ENCODE data around the gene SALL2. TPM values are rescaled to one million over a fixed set of nuclear protein-coding genes. Genes with fewer than 3 reads are reported as not detected.

SALL2 gene
- total and polyA plus RNA-seq, 10 of the 15 experiments (the other 5 are each of a cell fraction or from before 2014, with no cell fraction given) = 1.6 to 6.2 (median 2.1) TPM

DNA sequence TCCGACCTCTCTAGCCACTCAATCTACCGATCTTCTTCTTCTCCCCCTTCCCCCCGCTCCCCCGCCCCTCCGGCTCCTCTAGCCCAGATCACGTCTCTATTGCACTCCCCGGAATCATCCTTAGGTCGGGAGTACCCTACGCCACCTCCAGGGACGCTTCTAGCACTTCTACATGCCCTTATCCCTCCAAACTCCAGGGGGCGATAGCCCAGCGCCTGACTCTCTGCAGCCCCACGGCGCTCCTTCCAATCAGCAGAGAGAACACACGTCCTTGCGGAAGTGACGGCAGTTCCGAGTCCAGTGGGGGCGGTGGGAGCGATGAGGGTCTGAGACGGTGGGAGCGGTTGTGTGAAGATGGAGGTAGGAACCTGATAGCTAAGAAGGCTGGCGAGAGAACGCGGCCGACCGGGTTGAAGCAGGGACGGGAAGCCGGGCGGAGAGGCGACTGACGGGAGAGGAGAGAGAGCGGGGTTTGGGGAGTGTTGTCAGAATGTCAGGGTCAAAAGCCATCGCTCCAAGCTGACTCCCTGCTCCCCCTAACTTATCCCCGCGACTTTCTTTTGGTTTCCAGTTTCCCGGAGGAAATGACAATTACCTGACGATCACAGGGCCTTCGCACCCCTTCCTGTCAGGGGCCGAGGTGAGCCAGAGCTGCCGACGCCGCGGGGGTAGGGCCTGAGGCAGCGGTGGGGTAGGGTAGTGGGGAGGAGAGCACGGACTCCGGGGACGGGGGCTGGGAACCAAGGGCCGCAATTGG is 49.0 kb downstream of the SALL2 start, which contains the start of the genes RAB2B and TOX4 (continued):
- TF ChIP-seq, protein P1, sequence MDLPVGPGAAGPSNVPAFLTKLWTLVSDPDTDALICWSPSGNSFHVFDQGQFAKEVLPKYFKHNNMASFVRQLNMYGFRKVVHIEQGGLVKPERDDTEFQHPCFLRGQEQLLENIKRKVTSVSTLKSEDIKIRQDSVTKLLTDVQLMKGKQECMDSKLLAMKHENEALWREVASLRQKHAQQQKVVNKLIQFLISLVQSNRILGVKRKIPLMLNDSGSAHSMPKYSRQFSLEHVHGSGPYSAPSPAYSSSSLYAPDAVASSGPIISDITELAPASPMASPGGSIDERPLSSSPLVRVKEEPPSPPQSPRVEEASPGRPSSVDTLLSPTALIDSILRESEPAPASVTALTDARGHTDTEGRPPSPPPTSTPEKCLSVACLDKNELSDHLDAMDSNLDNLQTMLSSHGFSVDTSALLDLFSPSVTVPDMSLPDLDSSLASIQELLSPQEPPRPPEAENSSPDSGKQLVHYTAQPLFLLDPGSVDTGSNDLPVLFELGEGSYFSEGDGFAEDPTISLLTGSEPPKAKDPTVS (IDR thresholded peaks at IDR 0.05; ENCODE audit: low read depth, low read length) = no peak
- TF ChIP-seq EED (IDR thresholded peaks at IDR 0.05; ENCODE audit: low read depth) (no peak), EGR1 (IDR thresholded peaks at IDR 0.05; ENCODE audit: borderline replicate concordance in 1 of 2, low read depth in 2 of 2, low read length in 2 of 2) (peak; percentile 37 to 87), JUNB (IDR thresholded peaks at IDR 0.05) (no peak), BRCA1 (IDR thresholded peaks at IDR 0.05; ENCODE audit: low read depth, low read length) (no peak), NBN (IDR thresholded peaks at IDR 0.05) (peak; percentile 97), STAT1 (conservative IDR thresholded peaks at IDR 0.05) (no peak), RFX5 (IDR thresholded peaks at IDR 0.05; ENCODE audit: low read depth, low read length) (peak; percentile 71), STAT3 (IDR thresholded peaks at IDR 0.05; ENCODE audit: low read depth, low read length) (no peak), SIX5 (IDR thresholded peaks at IDR 0.05; ENCODE audit: low read depth, low read length, severe bottlenecking) (peak; percentile 43), ZNF274 (IDR thresholded peaks at IDR 0.05; ENCODE audit: insufficient read depth, insufficient read length) (no peak), RB1 (IDR thresholded peaks at IDR 0.05; ENCODE audit: borderline replicate concordance) (peak; percentile 48; the same call in 1 of the 2 replicates), POLR2A (IDR thresholded peaks at IDR 0.05; ENCODE audit: low read depth, low read length) (peak; percentile 91), IRF4 (IDR thresholded peaks at IDR 0.05; ENCODE audit: low read depth, low read length) (0 out of 2 replicates have a peak, but pooled peaks have one; percentile 10), SP1 (IDR thresholded peaks at IDR 0.05; ENCODE audit: low read depth, low read length) (peak; percentile 60), NR2F1 (conservative IDR thresholded peaks at IDR 0.05) (peak; percentile 76), KDM1A (IDR thresholded peaks at IDR 0.05; ENCODE audit: borderline replicate concordance) (no peak), SPI1 (IDR thresholded peaks at IDR 0.05; ENCODE audit: borderline replicate concordance, insufficient read depth, low read depth, low read length) (peak; percentile 65; the same call in 1 of the 2 replicates)
- TF ChIP-seq, protein P2, sequence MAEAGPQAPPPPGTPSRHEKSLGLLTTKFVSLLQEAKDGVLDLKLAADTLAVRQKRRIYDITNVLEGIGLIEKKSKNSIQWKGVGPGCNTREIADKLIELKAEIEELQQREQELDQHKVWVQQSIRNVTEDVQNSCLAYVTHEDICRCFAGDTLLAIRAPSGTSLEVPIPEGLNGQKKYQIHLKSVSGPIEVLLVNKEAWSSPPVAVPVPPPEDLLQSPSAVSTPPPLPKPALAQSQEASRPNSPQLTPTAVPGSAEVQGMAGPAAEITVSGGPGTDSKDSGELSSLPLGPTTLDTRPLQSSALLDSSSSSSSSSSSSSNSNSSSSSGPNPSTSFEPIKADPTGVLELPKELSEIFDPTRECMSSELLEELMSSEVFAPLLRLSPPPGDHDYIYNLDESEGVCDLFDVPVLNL (IDR thresholded peaks at IDR 0.05; ENCODE audit: low read depth, low read length) = 0 out of 2 replicates have a peak, but pooled peaks have one; percentile 17
- TF ChIP-seq, protein P3, sequence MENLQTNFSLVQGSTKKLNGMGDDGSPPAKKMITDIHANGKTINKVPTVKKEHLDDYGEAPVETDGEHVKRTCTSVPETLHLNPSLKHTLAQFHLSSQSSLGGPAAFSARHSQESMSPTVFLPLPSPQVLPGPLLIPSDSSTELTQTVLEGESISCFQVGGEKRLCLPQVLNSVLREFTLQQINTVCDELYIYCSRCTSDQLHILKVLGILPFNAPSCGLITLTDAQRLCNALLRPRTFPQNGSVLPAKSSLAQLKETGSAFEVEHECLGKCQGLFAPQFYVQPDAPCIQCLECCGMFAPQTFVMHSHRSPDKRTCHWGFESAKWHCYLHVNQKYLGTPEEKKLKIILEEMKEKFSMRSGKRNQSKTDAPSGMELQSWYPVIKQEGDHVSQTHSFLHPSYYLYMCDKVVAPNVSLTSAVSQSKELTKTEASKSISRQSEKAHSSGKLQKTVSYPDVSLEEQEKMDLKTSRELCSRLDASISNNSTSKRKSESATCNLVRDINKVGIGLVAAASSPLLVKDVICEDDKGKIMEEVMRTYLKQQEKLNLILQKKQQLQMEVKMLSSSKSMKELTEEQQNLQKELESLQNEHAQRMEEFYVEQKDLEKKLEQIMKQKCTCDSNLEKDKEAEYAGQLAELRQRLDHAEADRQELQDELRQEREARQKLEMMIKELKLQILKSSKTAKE (IDR thresholded peaks at IDR 0.05; ENCODE audit: low read depth, poor library complexity, severe bottlenecking) = peak; percentile 50
- TF ChIP-seq, protein P4, sequence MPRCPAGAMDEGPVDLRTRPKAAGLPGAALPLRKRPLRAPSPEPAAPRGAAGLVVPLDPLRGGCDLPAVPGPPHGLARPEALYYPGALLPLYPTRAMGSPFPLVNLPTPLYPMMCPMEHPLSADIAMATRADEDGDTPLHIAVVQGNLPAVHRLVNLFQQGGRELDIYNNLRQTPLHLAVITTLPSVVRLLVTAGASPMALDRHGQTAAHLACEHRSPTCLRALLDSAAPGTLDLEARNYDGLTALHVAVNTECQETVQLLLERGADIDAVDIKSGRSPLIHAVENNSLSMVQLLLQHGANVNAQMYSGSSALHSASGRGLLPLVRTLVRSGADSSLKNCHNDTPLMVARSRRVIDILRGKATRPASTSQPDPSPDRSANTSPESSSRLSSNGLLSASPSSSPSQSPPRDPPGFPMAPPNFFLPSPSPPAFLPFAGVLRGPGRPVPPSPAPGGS (IDR thresholded peaks at IDR 0.05; ENCODE audit: borderline replicate concordance, insufficient read depth, low read depth, low read length, poor library complexity, severe bottlenecking) = no peak
- TF ChIP-seq, protein P5, sequence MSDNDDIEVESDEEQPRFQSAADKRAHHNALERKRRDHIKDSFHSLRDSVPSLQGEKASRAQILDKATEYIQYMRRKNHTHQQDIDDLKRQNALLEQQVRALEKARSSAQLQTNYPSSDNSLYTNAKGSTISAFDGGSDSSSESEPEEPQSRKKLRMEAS (IDR thresholded peaks at IDR 0.05; ENCODE audit: low read depth, low read length) = peak; percentile 24; the same call in 1 of the 2 replicates
- TF ChIP-seq, protein P6, sequence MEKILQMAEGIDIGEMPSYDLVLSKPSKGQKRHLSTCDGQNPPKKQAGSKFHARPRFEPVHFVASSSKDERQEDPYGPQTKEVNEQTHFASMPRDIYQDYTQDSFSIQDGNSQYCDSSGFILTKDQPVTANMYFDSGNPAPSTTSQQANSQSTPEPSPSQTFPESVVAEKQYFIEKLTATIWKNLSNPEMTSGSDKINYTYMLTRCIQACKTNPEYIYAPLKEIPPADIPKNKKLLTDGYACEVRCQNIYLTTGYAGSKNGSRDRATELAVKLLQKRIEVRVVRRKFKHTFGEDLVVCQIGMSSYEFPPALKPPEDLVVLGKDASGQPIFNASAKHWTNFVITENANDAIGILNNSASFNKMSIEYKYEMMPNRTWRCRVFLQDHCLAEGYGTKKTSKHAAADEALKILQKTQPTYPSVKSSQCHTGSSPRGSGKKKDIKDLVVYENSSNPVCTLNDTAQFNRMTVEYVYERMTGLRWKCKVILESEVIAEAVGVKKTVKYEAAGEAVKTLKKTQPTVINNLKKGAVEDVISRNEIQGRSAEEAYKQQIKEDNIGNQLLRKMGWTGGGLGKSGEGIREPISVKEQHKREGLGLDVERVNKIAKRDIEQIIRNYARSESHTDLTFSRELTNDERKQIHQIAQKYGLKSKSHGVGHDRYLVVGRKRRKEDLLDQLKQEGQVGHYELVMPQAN (conservative IDR thresholded peaks at IDR 0.05) = peak; percentile 78

Data from GM12878 (cell line).